WTC11 (cell line): ENCODE results near the gene SNPH. TPM values are rescaled to one million over a fixed set of nuclear protein-coding genes. Genes with fewer than 3 reads are reported as not detected.

Source experiments
- ATAC-seq: fragments of 200-7000 bp; cut with Tn5 transposase; 2 replicates; pipeline ENCODE4 v1.10.0; 2021; ENCODE audit warnings: mild to moderate bottlenecking, moderate library complexity
- CTCF ChIA-PET: fragments of 300-600 bp; sonication (Branson Sonifier 250); formaldehyde crosslinking; loops from one replicate; lab custom pipeline; 2021; ENCODE audit warnings: antibody characterized with exemption; lab: Charles Lee
- POLR2A ChIA-PET: fragments of 350-600 bp; sonication (Branson Sonifier 250); formaldehyde crosslinking; loops from one replicate; lab custom pipeline; 2021; ENCODE audit warnings: antibody characterized with exemption; lab: Charles Lee
- DNase-seq: peaks from one replicate; pipeline ENCODE4 v3.0.0; 2021; ENCODE audit warnings: low spot score
- H3K27ac Mint-ChIP-seq: 2 replicates; pipeline ENCODE4 v1.8.0; 2021; ENCODE audit warnings: mixed read lengths
- H3K27me3 Mint-ChIP-seq: 2 replicates; pipeline ENCODE4 v1.8.0; 2021; ENCODE audit warnings: low read depth, mild to moderate bottlenecking, moderate library complexity, mixed read lengths
- H3K36me3 Mint-ChIP-seq: 2 replicates; pipeline ENCODE4 v1.8.0; 2021; ENCODE audit warnings: mixed read lengths
- H3K4me1 Mint-ChIP-seq: 2 replicates; pipeline ENCODE4 v1.8.0; 2022; ENCODE audit warnings: mixed read lengths
- H3K4me3 Mint-ChIP-seq: 2 replicates; pipeline ENCODE4 v1.8.0; 2021; ENCODE audit warnings: mild to moderate bottlenecking, moderate library complexity, mixed read lengths
- H3K9me3 Mint-ChIP-seq: 2 replicates; pipeline ENCODE4 v1.8.0; 2021; ENCODE audit warnings: mixed read lengths
- ATF3 ChIP-seq: sonication (generic); formaldehyde crosslinking; conservative IDR thresholded peaks from 2 replicates; pipeline ENCODE4 v1.8.1; 2022; ENCODE audit warnings: mild to moderate bottlenecking, missing genetic modification reagents
- CREM ChIP-seq: sonication (generic); formaldehyde crosslinking; IDR thresholded peaks from 2 replicates; pipeline ENCODE4 v1.8.1; 2022; ENCODE audit warnings: mild to moderate bottlenecking, missing genetic modification reagents, moderate library complexity
- E2F4 ChIP-seq: sonication (generic); formaldehyde crosslinking; IDR thresholded peaks from 2 replicates; pipeline ENCODE4 v1.8.1; 2022; ENCODE audit warnings: low read depth, mild to moderate bottlenecking, moderate library complexity, missing genetic modification reagents, borderline replicate concordance
- E2F5 ChIP-seq: sonication (generic); formaldehyde crosslinking; IDR thresholded peaks from 2 replicates; pipeline ENCODE4 v1.8.1; 2022; ENCODE audit warnings: mild to moderate bottlenecking, moderate library complexity, missing genetic modification reagents
- ELF4 ChIP-seq: sonication (generic); formaldehyde crosslinking; IDR thresholded peaks from 2 replicates; pipeline ENCODE4 v1.8.1; 2022; ENCODE audit warnings: low read depth, mild to moderate bottlenecking, moderate library complexity, missing genetic modification reagents
- FOXJ3 ChIP-seq: sonication (generic); formaldehyde crosslinking; IDR thresholded peaks from 2 replicates; pipeline ENCODE4 v1.9.0; 2021; ENCODE audit warnings: missing genetic modification reagents, mild to moderate bottlenecking, borderline replicate concordance
- FOXK1 ChIP-seq: sonication (generic); formaldehyde crosslinking; IDR thresholded peaks from 2 replicates; pipeline ENCODE4 v1.8.0; 2022; ENCODE audit warnings: mild to moderate bottlenecking, moderate library complexity, missing genetic modification reagents
- FOXP4 ChIP-seq: sonication (generic); formaldehyde crosslinking; IDR thresholded peaks from 2 replicates; pipeline ENCODE4 v1.8.0; 2022; ENCODE audit warnings: mild to moderate bottlenecking, missing genetic modification reagents
- HMGA2 ChIP-seq: fragments of 250-450 bp; sonication (Bioruptor Pico); IDR thresholded peaks from 2 replicates; pipeline ENCODE4 v1.4.0; 2021; ENCODE audit warnings: mild to moderate bottlenecking, moderate library complexity
- HMGXB4 ChIP-seq: sonication (generic); formaldehyde crosslinking; IDR thresholded peaks from 2 replicates; pipeline ENCODE4 v1.8.1; 2023; ENCODE audit warnings: mild to moderate bottlenecking, moderate library complexity, missing genetic modification reagents
- NFATC4 ChIP-seq: fragments of 250-450 bp; sonication (Bioruptor Pico); IDR thresholded peaks from 2 replicates; pipeline ENCODE4 v1.9.0; 2021; ENCODE audit warnings: mild to moderate bottlenecking
- PRRX2 ChIP-seq: fragments of 250-450 bp; sonication (Bioruptor Pico); IDR thresholded peaks from 2 replicates; pipeline ENCODE4 v1.8.0; 2021; ENCODE audit warnings: mild to moderate bottlenecking
- ZNF121 ChIP-seq: sonication (generic); formaldehyde crosslinking; IDR thresholded peaks from 2 replicates; pipeline ENCODE4 v1.8.0; 2023; ENCODE audit warnings: missing genetic modification reagents
- ZNF416 ChIP-seq: fragments of 250-450 bp; sonication (Bioruptor Pico); IDR thresholded peaks from 2 replicates; pipeline ENCODE4 v1.9.0; 2021; ENCODE audit warnings: mild to moderate bottlenecking, inconsistent platforms
- ZNF532 ChIP-seq: fragments of 250-450 bp; sonication (Bioruptor Pico); IDR thresholded peaks from 2 replicates; pipeline ENCODE4 v1.9.0; 2021; ENCODE audit warnings: mild to moderate bottlenecking, borderline replicate concordance
- total RNA-seq: library from RNA; stranded (reverse); gene quantifications from 3 replicates; pipeline ENCODE4 v1.2.3, GENCODE V29; 2021

The SNPH gene
- total RNA-seq, 1 experiment from 2014 or later: 3.5 TPM

- TF ChIP-seq E2F4 (CRISPR knock-in tag): no peak
- TF ChIP-seq ZNF121 (CRISPR knock-in tag): no peak
- no peak for TF ChIP-seq HMGA2 (CRISPR knock-in tag)
- TF ChIP-seq HMGXB4 (CRISPR knock-in tag): no peak
Measured at GRCh38 chr20:1310071-1310470, 44.0 kb downstream of the SNPH start (continued).

GRCh38 chr20:1310506-1311190 lies 44.6 kb downstream of the SNPH start:
- Mint-ChIP-seq H3K27ac (no peak overlapping the region), H3K36me3 (no peaks in the 10 kb centered on the region)

GRCh38 chr20:1312308-1312707 lies 46.2 kb downstream of the SNPH start:
- H3K36me3 Mint-ChIP-seq: no peaks in the 10 kb centered on the region
- CTCF ChIA-PET: interaction anchor here (0.9 to 2.1 kb wide), 20 partner anchors 10 to 191 kb away, joined by 3 to 28 read pairs (median 8); partner anchors contain the start of genes NSFL1C, RAD21L1, SDCBP2 and SNPH
- H3K27me3 Mint-ChIP-seq: peaks cover 28% of the 10 kb centered on the region
- POLR2A ChIA-PET: interaction anchor here (0.8 kb wide), 1 partner anchor 126 kb away, joined by 3 read pairs; no protein-coding TSS in a partner anchor
- H3K27ac Mint-ChIP-seq: no peak overlapping the region
- ATAC-seq (no peak), DNase-seq (no peak)
- H3K4me1 Mint-ChIP-seq: no peaks in the 10 kb centered on the region; the same call in 1 of the 2 replicates
- no peaks in the 10 kb centered on the region for H3K9me3 Mint-ChIP-seq
- peak overlapping the region; percentile 57 for H3K4me3 Mint-ChIP-seq
- TF ChIP-seq CREM (no peak), ZNF532 (no peak), NFATC4 (no peak), HMGA2 (CRISPR knock-in tag) (no peak), E2F4 (CRISPR knock-in tag) (no peak), E2F5 (CRISPR knock-in tag) (no peak), ATF3 (CRISPR knock-in tag) (no peak), ZNF416 (CRISPR knock-in tag) (no peak), FOXJ3 (CRISPR knock-in tag) (no peak)

More at GRCh38 chr20:1310506-1311190, 44.6 kb downstream of the SNPH start:
- TF ChIP-seq FOXK1 (CRISPR knock-in tag) (no peak), E2F4 (CRISPR knock-in tag) (no peak), FOXP4 (CRISPR knock-in tag) (no peak), PRRX2 (no peak), ELF4 (CRISPR knock-in tag) (no peak)
- TF ChIP-seq, all 79 proteins: peak for 0
- CTCF ChIA-PET: interaction anchor here (1.1 to 1.3 kb wide), 2 partner anchors 10 to 87 kb away, joined by 5 to 8 read pairs; no protein-coding TSS in a partner anchor
- Mint-ChIP-seq H3K4me1 (no peaks in the 10 kb centered on the region; the same call in 1 of the 2 replicates), H3K9me3 (no peaks in the 10 kb centered on the region), H3K4me3 (no peak overlapping the region), H3K27me3 (peaks cover 16% of the 10 kb centered on the region)
- POLR2A ChIA-PET: interaction anchor here (0.7 kb wide), 1 partner anchor 790 kb away, joined by 6 read pairs; no protein-coding TSS in a partner anchor
- no peak for ATAC-seq
- DNase-seq: no peak
